NCI-H2029 treated with DMSO at 0.1 percent for 48 hours (cell line): ENCODE data around the gene YOD1.

Experiments used
- DNase-seq: peaks from one replicate; lab custom pipeline; 2025; lab: John Stamatoyannopoulos, UW

YOD1 gene

GRCh38 chr1:207006914-207007313 is 44.1 kb downstream of the YOD1 start:
- no peak for DNase-seq

- DNase-seq: no peak
These were observed 44.9 kb downstream of the YOD1 start for GRCh38 chr1:207006083-207006482.

GRCh38 chr1:207004931-207005830 is 45.8 kb downstream of the YOD1 start:
- DNase-seq: peak; percentile 56

GRCh38 chr1:207003210-207003609 is 47.8 kb downstream of the YOD1 start:
- DNase-seq: no peak

- peak; percentile 91 for DNase-seq
These were observed 48.3 kb downstream of the YOD1 start for GRCh38 chr1:207002724-207003146.

GRCh38 chr1:207001492-207002245 is 49.3 kb downstream of the YOD1 start:
- DNase-seq: no peak

GRCh38 chr1:207000651-207001291 is 50.2 kb downstream of the YOD1 start:
- no peak for DNase-seq

GRCh38 chr1:206998816-206999215 is 52.2 kb downstream of the YOD1 start:
- DNase-seq: no peak
